GM21717 (cell line): ENCODE measurements around the gene SIRT5.

ENCODE experiments used
- ATAC-seq: cut with Tn5 transposase; IDR thresholded peaks from one replicate; pipeline ENCODE4 v1.9.1; 2021; ENCODE audit warnings: mild to moderate bottlenecking, moderate library complexity; ENCODE audit not compliant: unreplicated experiment

Gene SIRT5

DNA sequence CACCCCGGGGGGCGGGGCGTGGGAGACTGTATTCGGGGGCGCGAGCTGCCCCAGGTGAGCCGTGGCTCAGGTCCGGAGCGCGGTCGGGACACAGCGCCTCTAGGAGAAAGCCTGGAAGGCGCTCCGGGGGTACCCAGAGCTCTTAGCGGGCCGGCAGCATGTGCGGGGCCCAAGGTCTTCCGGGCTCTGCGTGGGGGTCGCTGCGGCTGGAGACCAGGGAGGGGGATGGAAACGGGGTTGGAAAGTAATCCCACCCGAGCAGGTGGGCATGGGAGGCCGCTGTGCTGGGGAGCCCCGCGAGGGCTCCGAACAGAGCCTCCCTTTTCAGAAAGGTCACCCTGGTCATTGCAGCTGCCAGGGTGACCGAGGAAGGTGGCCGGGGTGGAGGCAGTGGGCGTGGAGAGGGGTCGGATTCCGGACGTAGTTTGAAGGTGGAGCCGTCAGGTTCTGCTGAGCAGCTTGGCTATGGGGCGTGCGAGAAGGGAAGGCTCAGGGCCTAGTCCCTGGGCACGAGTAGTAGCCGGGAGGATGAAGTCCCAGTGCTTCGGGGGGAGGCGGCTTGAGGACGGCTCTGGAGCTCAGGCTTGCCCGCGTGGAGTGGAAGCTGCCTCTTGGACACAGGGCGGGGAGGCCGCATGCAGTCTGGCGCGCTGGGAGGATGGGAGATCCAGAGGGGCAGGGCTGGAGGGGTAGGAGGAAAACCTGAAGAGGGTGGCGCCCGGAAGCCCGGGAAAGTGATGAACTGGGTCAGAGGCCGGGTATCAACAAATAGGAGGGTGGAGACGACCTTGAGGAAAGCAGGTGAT is at the start of gene SIRT5:
Gene SIRT5 (plus strand): TSS at position 31 of the 806 bp plus-strand sequence. CDS start 9,510 bp downstream, outside the sequence.
- ATAC-seq, result peak; percentile 67

- ATAC-seq, result no peak
Measured at GRCh38 chr6:13524801-13525508, 49.4 kb upstream of the SIRT5 start.

- no peak for ATAC-seq
Measured at GRCh38 chr6:13526357-13526726, 48.1 kb upstream of the SIRT5 start.

- ATAC-seq, result peak; percentile 79
Measured at GRCh38 chr6:13526727-13527670, 47.4 kb upstream of the SIRT5 start.

- ATAC-seq, result no peak
Measured at GRCh38 chr6:13527671-13528056, 46.7 kb upstream of the SIRT5 start.

DNA sequence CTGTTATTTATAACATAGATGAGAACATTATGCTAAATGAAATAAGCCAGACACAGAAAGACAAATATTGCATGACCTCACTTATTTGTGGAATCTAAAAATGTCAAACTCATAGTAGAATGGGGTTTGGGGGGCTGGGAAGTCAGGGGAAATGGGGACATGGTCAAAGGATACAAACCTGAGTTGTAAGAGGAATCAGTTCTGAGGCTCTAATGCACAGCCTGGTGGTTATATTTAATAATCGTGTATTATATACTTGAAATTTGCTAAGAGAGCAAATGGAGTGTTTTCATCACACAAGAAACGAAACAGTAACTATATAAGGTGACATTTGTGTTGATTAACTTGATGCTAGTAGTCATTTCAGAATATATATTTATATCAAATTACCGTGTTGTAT is 46.2 kb upstream of the SIRT5 start:
- no peak for ATAC-seq

GRCh38 chr6:13528777-13529343 is 45.5 kb upstream of the SIRT5 start:
- no peak for ATAC-seq

DNA sequence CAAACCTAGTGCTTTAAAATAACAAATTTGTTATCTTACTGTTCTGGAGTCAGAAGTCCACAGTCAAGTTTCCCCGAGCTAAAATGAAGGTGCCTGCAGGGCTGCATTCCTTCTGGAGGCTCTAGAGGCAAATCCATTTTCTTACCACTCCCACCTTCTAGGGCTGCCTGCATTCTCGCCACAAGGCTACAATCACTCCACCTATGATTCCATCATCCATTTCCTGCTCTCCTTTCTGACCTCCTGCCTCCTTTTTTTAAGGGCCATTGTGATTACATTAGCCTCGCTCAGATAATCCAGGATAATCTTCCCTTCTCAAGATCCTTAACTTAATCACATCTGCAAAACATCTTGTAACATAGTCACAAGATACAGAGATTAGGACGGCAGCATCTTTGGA is 42.4 kb upstream of the SIRT5 start:
- no peak for ATAC-seq

- no peak for ATAC-seq
Measured at GRCh38 chr6:13534536-13534935, 39.9 kb upstream of the SIRT5 start.

DNA sequence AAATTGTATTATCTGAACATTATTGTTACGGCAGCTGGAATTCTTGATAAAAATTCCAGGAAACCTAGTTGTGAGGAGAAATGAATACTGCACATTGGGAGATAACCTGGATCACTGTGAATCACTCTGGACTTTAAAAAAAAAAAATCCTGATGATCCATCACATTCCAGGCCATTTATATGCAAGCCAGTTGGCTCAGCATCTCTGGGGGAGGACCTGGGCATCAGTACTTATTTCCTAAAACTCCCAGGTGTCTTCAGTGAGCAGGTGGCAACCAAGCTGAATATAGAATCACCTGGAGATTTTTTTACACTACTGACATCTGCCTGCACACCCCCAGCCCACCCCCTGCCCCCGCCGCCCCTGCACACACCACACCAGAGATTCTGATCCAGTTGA is 39.1 kb upstream of the SIRT5 start:
- no peak for ATAC-seq

DNA sequence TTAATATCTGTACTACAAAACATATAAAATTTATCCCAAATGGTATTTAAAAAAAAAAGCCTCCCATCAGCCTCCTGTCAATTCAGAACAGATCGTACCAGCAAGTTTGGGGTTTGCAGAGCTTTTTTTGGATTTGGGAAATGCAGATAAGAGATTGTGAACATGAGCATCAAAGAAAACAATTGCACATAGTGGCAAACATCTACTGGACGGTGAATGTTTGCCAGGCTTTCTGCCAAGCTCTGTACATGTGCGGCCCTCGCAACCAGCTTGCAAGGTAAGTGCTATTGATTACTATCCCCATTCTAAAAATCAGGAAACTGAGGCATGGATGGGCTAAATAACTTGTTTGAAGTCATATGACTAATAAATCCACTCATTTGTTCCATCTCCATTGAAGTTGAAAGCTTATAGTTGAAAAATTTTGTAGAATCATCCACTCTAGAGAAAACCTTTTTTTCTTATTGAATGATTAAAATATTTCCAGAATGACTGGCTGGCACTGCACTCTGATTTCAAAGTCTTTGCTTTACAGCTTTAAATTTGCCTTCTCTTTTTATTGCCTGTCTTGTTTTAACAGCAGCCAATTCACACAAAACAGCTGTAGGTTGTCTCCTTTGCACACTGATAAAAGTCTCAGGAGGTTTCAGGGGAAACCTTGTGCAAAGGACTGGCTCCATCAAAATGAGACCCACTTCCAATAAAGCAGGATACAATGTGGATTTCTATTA is 37.4 kb upstream of the SIRT5 start:
- ATAC-seq, result no peak

DNA sequence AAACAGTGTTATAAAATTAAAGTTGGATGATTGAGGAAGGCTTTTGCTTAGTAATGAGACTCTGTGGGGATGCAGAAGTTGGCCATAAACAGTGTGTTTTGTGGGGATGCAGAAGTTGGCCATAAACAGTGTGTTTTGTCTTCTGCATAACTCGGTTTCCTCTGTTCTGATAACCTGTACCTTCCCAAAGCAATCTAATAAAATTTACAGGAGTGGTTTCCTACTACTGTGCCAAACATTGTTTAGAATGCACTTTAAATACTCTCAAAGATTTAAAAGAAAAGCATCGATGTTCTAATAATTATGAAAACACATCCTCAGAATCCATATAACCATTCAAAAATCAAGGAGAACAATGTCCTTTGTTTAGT is 36.9 kb upstream of the SIRT5 start:
- no peak for ATAC-seq

DNA sequence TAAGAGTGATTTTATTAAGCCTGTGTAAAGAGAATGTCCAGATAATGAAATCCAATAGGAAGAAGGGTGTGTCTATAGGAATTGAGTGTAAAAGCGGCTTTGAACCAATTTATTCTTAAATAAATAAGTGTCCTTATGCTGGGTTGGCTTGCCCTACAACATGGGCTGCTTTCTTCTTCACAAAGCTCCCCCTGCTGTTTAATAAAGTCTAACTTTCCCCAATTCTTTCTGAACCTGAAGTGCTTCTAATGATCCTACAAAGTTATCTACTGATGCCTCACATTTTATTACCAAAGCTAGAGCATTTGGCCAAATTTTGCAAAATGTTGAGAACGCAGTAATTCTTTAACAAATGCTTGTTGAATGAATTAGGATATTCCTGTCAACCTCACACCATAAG is 36.3 kb upstream of the SIRT5 start:
- no peak for ATAC-seq

GRCh38 chr6:13538600-13538999 is 35.8 kb upstream of the SIRT5 start:
- ATAC-seq, result no peak

DNA sequence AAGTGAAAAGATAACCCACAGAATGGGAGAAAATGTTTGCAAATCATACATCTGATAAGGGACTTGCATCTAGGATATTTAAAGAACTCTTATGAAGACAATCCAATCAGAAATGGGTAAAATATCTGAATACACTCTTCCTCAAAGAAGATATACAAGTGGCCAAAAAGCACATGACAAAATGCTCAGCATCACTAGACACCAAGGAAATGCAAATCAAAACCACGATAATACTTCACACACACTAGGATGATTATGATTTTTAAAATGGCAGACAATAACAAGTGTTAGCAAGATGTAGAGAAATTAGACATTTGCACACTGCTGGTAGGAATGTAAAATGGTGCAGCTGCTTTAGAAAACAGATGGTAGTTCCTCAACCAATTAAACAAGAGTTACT is 34.8 kb upstream of the SIRT5 start:
- ATAC-seq, result no peak

DNA sequence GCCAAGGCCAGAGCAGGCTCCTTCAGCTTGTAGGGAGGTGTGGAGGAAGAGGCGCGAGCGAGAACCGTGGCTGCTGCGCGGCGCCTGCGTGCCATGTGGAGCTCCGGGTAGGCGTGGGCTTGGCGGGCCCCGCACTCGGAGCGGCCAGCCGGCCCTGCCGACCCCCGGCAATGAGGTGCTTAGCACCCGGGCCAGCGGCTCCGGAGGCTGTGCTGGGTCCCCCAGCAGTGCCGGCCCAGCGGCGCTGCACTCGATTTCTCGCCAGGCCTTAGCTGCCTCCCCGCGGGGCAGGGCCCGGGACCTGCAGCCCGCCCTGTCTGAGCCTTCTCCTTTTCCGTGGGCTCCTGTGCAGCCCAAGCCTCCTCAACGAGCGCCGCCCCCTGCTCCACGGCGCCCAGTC is 32.9 kb upstream of the SIRT5 start:
- no peak for ATAC-seq

DNA sequence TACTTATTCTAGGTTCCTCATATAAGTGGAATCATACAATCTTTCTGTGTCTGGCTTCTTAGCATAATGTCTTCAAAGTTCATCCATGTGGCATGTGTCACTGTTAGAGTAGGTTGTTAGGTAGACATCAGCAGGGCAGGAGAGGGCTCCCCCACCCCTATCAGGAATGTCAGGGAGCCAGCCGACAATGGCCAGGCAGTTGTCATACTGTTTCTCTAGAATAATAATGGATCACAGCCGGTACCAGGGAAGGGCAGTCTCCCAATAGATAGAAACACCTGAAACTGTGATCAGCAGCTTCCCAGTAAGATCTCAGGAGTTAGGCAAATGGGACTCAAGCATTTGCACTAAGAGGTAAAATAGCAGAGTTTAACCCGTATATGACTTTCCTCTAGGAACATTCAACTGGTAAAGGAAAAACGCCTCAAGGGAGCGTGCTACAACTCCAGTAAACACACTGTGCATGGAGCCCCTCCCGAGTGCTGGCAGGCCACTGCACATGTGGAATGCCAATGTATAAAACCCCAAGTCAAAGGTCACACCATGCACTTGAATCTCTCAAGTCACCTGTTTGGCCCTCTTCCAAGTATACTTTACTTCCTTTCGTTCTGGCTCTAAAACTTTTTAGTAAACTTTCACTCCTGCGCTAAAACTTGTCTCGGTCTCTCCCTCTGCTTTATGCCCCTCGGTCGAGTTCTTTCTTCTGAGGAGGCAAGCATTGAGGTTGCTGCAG is 29.8 kb upstream of the SIRT5 start:
- no peak for ATAC-seq

DNA sequence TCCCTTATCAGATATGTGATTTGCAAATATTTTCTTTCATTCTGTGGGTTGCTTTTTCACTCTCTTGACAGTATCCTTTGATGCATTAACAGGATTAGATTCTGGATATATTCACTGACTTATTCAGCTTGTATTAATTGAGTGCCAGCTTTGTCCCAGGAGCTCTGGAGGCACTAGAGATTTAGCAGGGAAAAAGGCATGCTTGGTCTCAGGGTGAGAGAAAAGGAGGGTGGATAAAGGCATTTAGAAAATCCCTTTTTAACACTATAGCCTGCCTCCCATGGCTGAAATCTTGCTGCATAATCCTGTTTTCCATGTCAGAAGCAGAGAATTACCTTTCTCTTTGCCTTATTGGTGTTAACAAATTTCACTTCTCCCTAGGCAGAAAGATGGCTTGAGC is 28.5 kb upstream of the SIRT5 start:
- ATAC-seq, result no peak

GRCh38 chr6:13548500-13549210 is 25.7 kb upstream of the SIRT5 start:
- ATAC-seq, result no peak
